ENCODE data around the gene NDOR1. TPM values are rescaled to one million over a fixed set of nuclear protein-coding genes. Genes with fewer than 3 reads are reported as not detected.

The NDOR1 gene
- total RNA-seq, 3 donors from 2014 or later: 15.9 to 19.7 (median 19.0) TPM

GRCh38 chr9:137194388-137194787 is 11.1 kb upstream of the NDOR1 start:
- Histone ChIP-seq H3K9me3 (no peaks in the 10 kb centered on the region), H3K4me1 (ENCODE audit: low read depth) (peaks cover 65% of the 10 kb centered on the region), H3K4me3 (no peak overlapping the region), H3K36me3 (ENCODE audit: low read depth) (no peaks in the 10 kb centered on the region)
- TF ChIP-seq, protein P1, sequence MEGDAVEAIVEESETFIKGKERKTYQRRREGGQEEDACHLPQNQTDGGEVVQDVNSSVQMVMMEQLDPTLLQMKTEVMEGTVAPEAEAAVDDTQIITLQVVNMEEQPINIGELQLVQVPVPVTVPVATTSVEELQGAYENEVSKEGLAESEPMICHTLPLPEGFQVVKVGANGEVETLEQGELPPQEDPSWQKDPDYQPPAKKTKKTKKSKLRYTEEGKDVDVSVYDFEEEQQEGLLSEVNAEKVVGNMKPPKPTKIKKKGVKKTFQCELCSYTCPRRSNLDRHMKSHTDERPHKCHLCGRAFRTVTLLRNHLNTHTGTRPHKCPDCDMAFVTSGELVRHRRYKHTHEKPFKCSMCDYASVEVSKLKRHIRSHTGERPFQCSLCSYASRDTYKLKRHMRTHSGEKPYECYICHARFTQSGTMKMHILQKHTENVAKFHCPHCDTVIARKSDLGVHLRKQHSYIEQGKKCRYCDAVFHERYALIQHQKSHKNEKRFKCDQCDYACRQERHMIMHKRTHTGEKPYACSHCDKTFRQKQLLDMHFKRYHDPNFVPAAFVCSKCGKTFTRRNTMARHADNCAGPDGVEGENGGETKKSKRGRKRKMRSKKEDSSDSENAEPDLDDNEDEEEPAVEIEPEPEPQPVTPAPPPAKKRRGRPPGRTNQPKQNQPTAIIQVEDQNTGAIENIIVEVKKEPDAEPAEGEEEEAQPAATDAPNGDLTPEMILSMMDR (IDR thresholded peaks at IDR 0.05): no peak
- ATAC-seq (no peak), DNase-seq (peak in 2 of 3 donors; percentile 43 to 62)
- intact Hi-C loops (cut with DNase I, micrococcal nuclease): no loop called here

GRCh38 chr9:137194909-137195308 is 10.6 kb upstream of the NDOR1 start:
- Histone ChIP-seq H3K4me1 (ENCODE audit: low read depth) (peaks cover 64% of the 10 kb centered on the region), H3K4me3 (no peak overlapping the region), H3K9me3 (no peaks in the 10 kb centered on the region), H3K36me3 (ENCODE audit: low read depth) (no peaks in the 10 kb centered on the region)
- TF ChIP-seq, protein P1 (IDR thresholded peaks at IDR 0.05): no peak
- ATAC-seq: peak; percentile 59
- intact Hi-C loops (cut with DNase I, micrococcal nuclease): no loop called here
- peak; percentile 82 to 90 (median 85) for DNase-seq

GRCh38 chr9:137195525-137196220 is 9.8 kb upstream of the NDOR1 start:
- intact Hi-C loops (cut with DNase I, micrococcal nuclease): no loop called here
- ATAC-seq (peak; percentile 72), DNase-seq (peak; percentile 90 to 94 (median 94))
- TF ChIP-seq, protein P1 (IDR thresholded peaks at IDR 0.05): no peak
- H3K9me3 ChIP-seq: no peaks in the 10 kb centered on the region
- H3K4me3 ChIP-seq: no peak overlapping the region
- peaks cover under 1% of the 10 kb centered on the region for H3K36me3 ChIP-seq (ENCODE audit: low read depth)
- H3K4me1 ChIP-seq (ENCODE audit: low read depth): peaks cover 57% of the 10 kb centered on the region

- DNase-seq (peak; percentile 81 to 85 (median 84)), ATAC-seq (peak; percentile 39)
- H3K36me3 ChIP-seq (ENCODE audit: low read depth): peaks cover 3% of the 10 kb centered on the region
- intact Hi-C loops (cut with DNase I, micrococcal nuclease): no loop called here
- H3K4me1 ChIP-seq (ENCODE audit: low read depth): peaks cover 60% of the 10 kb centered on the region
- TF ChIP-seq, protein P1 (IDR thresholded peaks at IDR 0.05): no peak
- H3K4me3 ChIP-seq: peak overlapping the region; percentile 56
- H3K9me3 ChIP-seq: no peaks in the 10 kb centered on the region
Measured at GRCh38 chr9:137198051-137198901, 7.2 kb upstream of the NDOR1 start.

- Histone ChIP-seq H3K9me3 (no peaks in the 10 kb centered on the region), H3K36me3 (ENCODE audit: low read depth) (peaks cover 3% of the 10 kb centered on the region), H3K4me3 (peak overlapping the region; percentile 56), H3K4me1 (ENCODE audit: low read depth) (peaks cover 65% of the 10 kb centered on the region)
- ATAC-seq (no peak), DNase-seq (no peak)
- intact Hi-C loops (cut with DNase I, micrococcal nuclease): no loop called here
- TF ChIP-seq, protein P1 (IDR thresholded peaks at IDR 0.05): no peak
Measured at GRCh38 chr9:137198902-137199283, 6.6 kb upstream of the NDOR1 start.
